OCI-LY1 (cell line): ENCODE data around the gene CNOT4.

ENCODE experiments used
- H2AFZ ChIP-seq: fragments of 200-600 bp; sonication (generic), shearing (Covaris generic); 2 replicates; pipeline ENCODE4 v1.6.0; 2014; ENCODE audit warnings: antibody characterized with exemption, mild to moderate bottlenecking, low read length
- H3F3A ChIP-seq: fragments of 200-600 bp; sonication (generic), shearing (Covaris generic); 2 replicates; pipeline ENCODE4 v1.6.0; 2014; ENCODE audit warnings: mild to moderate bottlenecking, antibody characterized with exemption, low read length, moderate library complexity; ENCODE audit not compliant: insufficient read depth
- H3K27ac ChIP-seq: fragments of 200-600 bp; sonication (generic); 2 replicates; pipeline ENCODE4 v1.5.1; 2014; ENCODE audit warnings: low read length, mixed run types, mild to moderate bottlenecking, low read depth; ENCODE audit not compliant: poor library complexity, severe bottlenecking
- H3K27me3 ChIP-seq: fragments of 200-600 bp; sonication (generic); 2 replicates; pipeline ENCODE4 v1.6.0; 2014; ENCODE audit warnings: antibody characterized with exemption, mild to moderate bottlenecking, low read length, moderate library complexity; ENCODE audit not compliant: insufficient read depth
- H3K36me3 ChIP-seq: fragments of 200-600 bp; sonication (generic); 2 replicates; pipeline ENCODE4 v1.6.1; 2014; ENCODE audit warnings: mild to moderate bottlenecking, antibody characterized with exemption, low read length, moderate library complexity, mixed read lengths; ENCODE audit not compliant: insufficient read depth
- H3K4me1 ChIP-seq: fragments of 200-600 bp; sonication (generic); 2 replicates; pipeline ENCODE4 v1.5.1; 2014; ENCODE audit warnings: mild to moderate bottlenecking, low read length, moderate library complexity; ENCODE audit not compliant: insufficient read depth, severe bottlenecking
- H3K4me2 ChIP-seq: fragments of 200-600 bp; sonication (generic), shearing (Covaris generic); 2 replicates; pipeline ENCODE4 v1.6.1; 2014; ENCODE audit warnings: low read length
- H3K4me3 ChIP-seq: fragments of 200-600 bp; sonication (generic); 2 replicates; pipeline ENCODE4 v1.5.1; 2014; ENCODE audit warnings: low read length, low read depth, mild to moderate bottlenecking, mixed read lengths; ENCODE audit not compliant: poor library complexity, severe bottlenecking
- H3K79me2 ChIP-seq: fragments of 200-600 bp; shearing (Covaris generic); 2 replicates; pipeline ENCODE4 v1.6.1; 2016; ENCODE audit warnings: mixed run types, low read length, mixed read lengths; ENCODE audit not compliant: insufficient read depth
- H3K9ac ChIP-seq: fragments of 200-600 bp; sonication (generic), shearing (Covaris generic); 2 replicates; pipeline ENCODE4 v1.6.1; 2014; ENCODE audit warnings: mild to moderate bottlenecking, low read length, mixed read lengths
- H3K9me2 ChIP-seq: fragments of 200-600 bp; sonication (generic), shearing (Covaris generic); 2 replicates; pipeline ENCODE4 v1.6.1; 2014; ENCODE audit warnings: low read depth, mild to moderate bottlenecking, low read length, mixed read lengths
- H3K9me3 ChIP-seq: fragments of 200-600 bp; shearing (Covaris generic); 2 replicates; pipeline ENCODE4 v1.6.1; 2014; ENCODE audit warnings: low read length, mixed read lengths
- H4K20me1 ChIP-seq: fragments of 200-600 bp; sonication (generic), shearing (Covaris generic); 2 replicates; pipeline ENCODE4 v1.6.0; 2016; ENCODE audit warnings: mild to moderate bottlenecking, low read length; ENCODE audit not compliant: insufficient read depth
- EZH2 ChIP-seq: fragments of 200-600 bp; sonication (generic), shearing (Covaris generic); IDR thresholded peaks from 2 replicates; pipeline ENCODE4 v1.8.0; 2017; ENCODE audit warnings: borderline replicate concordance, mixed run types, mild to moderate bottlenecking, antibody characterized with exemption, low read length, moderate library complexity, mixed read lengths
- TF ChIP-seq, protein P1 (sequence below): fragments of 200-600 bp; sonication (generic), shearing (Covaris generic); IDR thresholded peaks from 2 replicates; pipeline ENCODE4 v1.5.1; 2017; ENCODE audit warnings: mild to moderate bottlenecking, antibody characterized with exemption, low read length, moderate library complexity, mixed read lengths

Gene CNOT4

DNA sequence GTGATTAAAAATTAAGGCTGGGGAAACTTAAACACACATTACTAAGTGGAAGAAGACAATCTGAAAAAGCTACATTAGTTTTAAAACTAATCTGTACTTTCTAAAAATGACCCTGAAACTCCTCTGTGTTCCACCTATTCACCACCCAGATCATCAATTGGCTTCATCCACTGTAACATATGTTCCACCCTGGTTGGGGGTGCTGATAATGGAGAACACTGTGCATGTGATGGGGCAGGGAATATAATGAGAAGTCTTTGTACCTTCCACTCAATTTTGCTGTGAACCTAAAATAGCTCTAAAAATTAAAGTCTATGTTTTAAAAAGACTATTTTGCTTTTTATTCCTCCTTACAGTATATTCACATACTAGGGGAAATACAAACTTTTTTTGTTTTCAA is 132.7 kb downstream of the CNOT4 start:
- no peak overlapping the region for H3K27ac ChIP-seq
- no peak overlapping the region for H2AFZ ChIP-seq
- H4K20me1 ChIP-seq = no peaks in the 10 kb centered on the region
- H3K36me3 ChIP-seq = no peaks in the 10 kb centered on the region
- no peaks in the 10 kb centered on the region for H3K9me2 ChIP-seq
- no peaks in the 10 kb centered on the region for H3F3A ChIP-seq
- no peak overlapping the region for H3K4me3 ChIP-seq
- no peaks in the 10 kb centered on the region for H3K4me1 ChIP-seq
- H3K27me3 ChIP-seq = no peaks in the 10 kb centered on the region
- H3K79me2 ChIP-seq = no peaks in the 10 kb centered on the region
- H3K4me2 ChIP-seq = no peak overlapping the region
- H3K9me3 ChIP-seq = no peaks in the 10 kb centered on the region
- TF ChIP-seq, protein P1, sequence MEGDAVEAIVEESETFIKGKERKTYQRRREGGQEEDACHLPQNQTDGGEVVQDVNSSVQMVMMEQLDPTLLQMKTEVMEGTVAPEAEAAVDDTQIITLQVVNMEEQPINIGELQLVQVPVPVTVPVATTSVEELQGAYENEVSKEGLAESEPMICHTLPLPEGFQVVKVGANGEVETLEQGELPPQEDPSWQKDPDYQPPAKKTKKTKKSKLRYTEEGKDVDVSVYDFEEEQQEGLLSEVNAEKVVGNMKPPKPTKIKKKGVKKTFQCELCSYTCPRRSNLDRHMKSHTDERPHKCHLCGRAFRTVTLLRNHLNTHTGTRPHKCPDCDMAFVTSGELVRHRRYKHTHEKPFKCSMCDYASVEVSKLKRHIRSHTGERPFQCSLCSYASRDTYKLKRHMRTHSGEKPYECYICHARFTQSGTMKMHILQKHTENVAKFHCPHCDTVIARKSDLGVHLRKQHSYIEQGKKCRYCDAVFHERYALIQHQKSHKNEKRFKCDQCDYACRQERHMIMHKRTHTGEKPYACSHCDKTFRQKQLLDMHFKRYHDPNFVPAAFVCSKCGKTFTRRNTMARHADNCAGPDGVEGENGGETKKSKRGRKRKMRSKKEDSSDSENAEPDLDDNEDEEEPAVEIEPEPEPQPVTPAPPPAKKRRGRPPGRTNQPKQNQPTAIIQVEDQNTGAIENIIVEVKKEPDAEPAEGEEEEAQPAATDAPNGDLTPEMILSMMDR = no peak
- no peak for TF ChIP-seq EZH2
- no peak overlapping the region for H3K9ac ChIP-seq

DNA sequence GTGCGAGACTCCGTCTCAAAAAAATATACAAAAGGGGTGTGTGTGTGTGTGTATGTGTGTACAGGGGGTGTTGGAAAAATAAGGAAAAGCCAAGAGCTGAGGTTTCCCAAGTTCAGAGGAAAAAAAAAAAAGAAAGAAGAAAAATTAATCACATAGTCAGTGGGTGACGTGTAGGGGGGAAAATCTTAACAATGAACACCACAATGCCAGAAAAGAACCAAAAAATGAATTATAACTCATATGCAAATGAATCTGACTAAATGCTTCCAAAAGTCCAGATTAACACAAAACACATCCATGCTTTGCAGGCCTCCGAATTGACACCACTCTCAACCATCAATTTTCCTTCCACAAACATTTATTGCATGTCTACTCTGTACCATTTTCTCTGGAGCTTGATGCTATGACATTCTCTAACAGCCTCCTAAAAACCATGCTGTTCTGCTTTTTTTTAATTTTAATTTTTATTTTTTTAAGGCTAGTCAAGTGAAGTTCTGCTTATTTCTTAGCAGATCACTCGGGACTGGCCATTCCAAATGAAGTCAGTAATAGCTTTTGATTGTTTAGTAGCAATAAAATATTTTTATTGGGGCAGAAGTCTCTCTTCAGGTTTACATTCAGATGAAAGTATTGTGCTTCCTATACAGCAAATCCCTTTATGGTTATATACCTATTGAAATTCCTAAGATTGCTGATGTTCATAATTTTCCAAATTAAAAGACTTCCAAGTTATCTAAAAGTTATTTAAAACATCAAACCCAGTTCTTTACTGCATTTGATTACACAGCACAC is 133.8 kb downstream of the CNOT4 start:
- TF ChIP-seq EZH2 = no peak
- TF ChIP-seq, protein P1 = no peak
- no peaks in the 10 kb centered on the region for H3K9me3 ChIP-seq
- H4K20me1 ChIP-seq = no peaks in the 10 kb centered on the region

GRCh38 chr7:135374736-135375135 is 135.2 kb downstream of the CNOT4 start:
- no peaks in the 10 kb centered on the region for H3K36me3 ChIP-seq
- no peak for TF ChIP-seq EZH2
- TF ChIP-seq, protein P1 = no peak
- H3K4me3 ChIP-seq = no peak overlapping the region
- H3K9ac ChIP-seq = no peak overlapping the region
- H3F3A ChIP-seq = no peaks in the 10 kb centered on the region
- H3K4me2 ChIP-seq = no peak overlapping the region
- no peaks in the 10 kb centered on the region for H3K4me1 ChIP-seq
- H3K79me2 ChIP-seq = no peaks in the 10 kb centered on the region
- H2AFZ ChIP-seq = no peak overlapping the region
- H3K9me2 ChIP-seq = no peaks in the 10 kb centered on the region
- no peak overlapping the region for H3K27ac ChIP-seq
- H3K9me3 ChIP-seq = no peaks in the 10 kb centered on the region
- H3K27me3 ChIP-seq = no peaks in the 10 kb centered on the region
- no peaks in the 10 kb centered on the region for H4K20me1 ChIP-seq

More for the DNA sequence above, 133.8 kb downstream of the CNOT4 start:
- Histone ChIP-seq H3K4me1 (no peaks in the 10 kb centered on the region), H3K27me3 (no peaks in the 10 kb centered on the region), H3K9me2 (no peaks in the 10 kb centered on the region), H3K79me2 (no peaks in the 10 kb centered on the region), H3K4me3 (no peak overlapping the region), H3K9ac (no peak overlapping the region), H3K36me3 (no peaks in the 10 kb centered on the region), H2AFZ (no peak overlapping the region), H3K4me2 (no peak overlapping the region), H3K27ac (no peak overlapping the region), H3F3A (no peaks in the 10 kb centered on the region)
